H1 (cell line): ENCODE data around the gene BUD13. TPM values are rescaled to one million over a fixed set of nuclear protein-coding genes. Genes with fewer than 3 reads are reported as not detected.

Experiments
- HDAC6 ChIP-seq: IDR thresholded peaks from one replicate; pipeline ENCODE4 v1.7.1; 2012; ENCODE audit warnings: low read depth, mild to moderate bottlenecking, inconsistent platforms, low read length, moderate library complexity
- polyA plus RNA-seq, 7 experiments: library from polyadenylated mRNA; depleted of rRNA in 3 of 7; stranded (reverse) in 5 of 7; unstranded in 2 of 7; fragments of >200 nt in 5 of 7; fragments of 200-250 nt in 2 of 7; gene quantifications; 1 replicate in 5 of 7; 2 replicates in 1 of 7; 4 replicates in 1 of 7; pipeline versions ENCODE4 v1.2.1 to v1.2.3, GENCODE V29; 2011 to 2013; ENCODE audit warnings: missing spikeins in 2 of 7, mixed read lengths in 2 of 7
- total RNA-seq: library from RNA; stranded (reverse); fragmentation: NEBNext Ultra II Directional; extraction: Animal tissue kit (Norgen Biotek cat#: 25700); gene quantifications from 2 replicates; pipeline ENCODE4 v1.2.1, GENCODE V29; 2021

The BUD13 gene
- total and polyA plus RNA-seq, 2 of the 8 experiments (the other 6 are each of a cell fraction or from before 2014, with no cell fraction given): 24.8 to 27.2 TPM

DNA sequence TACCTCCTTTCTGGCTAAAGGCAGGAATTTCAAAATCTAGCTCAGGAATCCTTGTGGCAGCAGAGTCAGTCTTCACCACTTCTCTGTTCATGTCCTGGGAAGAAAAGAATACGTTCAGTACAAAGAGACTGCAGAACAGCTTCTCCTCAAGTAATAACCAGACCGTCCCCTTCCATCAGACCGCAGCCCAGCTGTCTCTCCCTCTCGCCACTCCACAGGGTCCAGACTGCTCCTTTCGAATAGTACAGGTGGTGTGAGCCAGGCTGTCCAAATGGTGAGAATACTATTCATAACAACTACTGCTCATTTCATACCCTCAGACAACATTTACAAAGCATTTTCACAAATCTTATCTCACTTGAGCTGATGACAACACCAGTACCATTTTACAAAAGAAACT, 14.2 kb upstream of the BUD13 start (continued):
- no peak for TF ChIP-seq HDAC6
